Spleen (tissue), 11 donors: ENCODE results near the gene LRIG3. TPM values are rescaled to one million over a fixed set of nuclear protein-coding genes. Genes with fewer than 3 reads are reported as not detected.

Experiments
- DNase-seq: peaks from one replicate; pipeline ENCODE4 v3.0.0-alpha.2; 2020
- H3K27ac ChIP-seq, 8 donors: fragments of 200-600 bp; sonication (generic) in 7 of 8; 1 replicate in 4 of 8; 2 replicates in 4 of 8; pipeline versions ENCODE4 v1.5.0 to v1.8.0; 2016 to 2021; ENCODE audit warnings: inconsistent platforms in 4 of 8, mild to moderate bottlenecking in 4 of 8, moderate library complexity in 1 of 8
- H3K27me3 ChIP-seq, 7 donors: fragments of 200-600 bp; sonication (generic) in 6 of 7; replicated peaks in 1 of 7; 1 replicate in 4 of 7; 2 replicates in 3 of 7; pipeline versions ENCODE4 v1.5.0 to v1.8.0; 2016 to 2021; ENCODE audit warnings: inconsistent platforms in 3 of 7, mild to moderate bottlenecking in 1 of 7
- H3K36me3 ChIP-seq, 6 donors: fragments of 200-600 bp; sonication (generic) in 5 of 6; 1 replicate in 4 of 6; 2 replicates in 2 of 6; pipeline versions ENCODE4 v1.5.0 to v1.8.0; 2016 to 2021; ENCODE audit warnings: inconsistent platforms in 2 of 6
- H3K4me1 ChIP-seq, 6 donors: fragments of 200-600 bp; sonication (generic) in 5 of 6; 1 replicate in 3 of 6; 2 replicates in 3 of 6; pipeline versions ENCODE4 v1.5.0 to v1.8.0; 2016 to 2021; ENCODE audit warnings: inconsistent platforms in 3 of 6
- H3K4me3 ChIP-seq, 8 donors: fragments of 200-600 bp; sonication (generic) in 7 of 8; 1 replicate in 4 of 8; 2 replicates in 4 of 8; pipeline versions ENCODE4 v1.5.0 to v1.8.0; 2016 to 2021; ENCODE audit warnings: inconsistent platforms in 4 of 8, mild to moderate bottlenecking in 4 of 8, moderate library complexity in 2 of 8
- H3K9me3 ChIP-seq, 8 donors: fragments of 200-600 bp; sonication (generic) in 7 of 8; 1 replicate in 4 of 8; 2 replicates in 4 of 8; pipeline versions ENCODE4 v1.5.0 to v1.8.0; 2016 to 2021; ENCODE audit warnings: inconsistent platforms in 4 of 8
- POLR2A ChIP-seq, 3 donors: fragments of 450-650 bp; IDR thresholded peaks; one replicate each; pipeline ENCODE4 v1.5.1; 2017; ENCODE audit warnings: antibody characterized with exemption in 3 of 3, mild to moderate bottlenecking in 1 of 3
- POLR2AphosphoS5 ChIP-seq, 3 donors: sonication (generic); formaldehyde crosslinking; IDR thresholded peaks; one replicate each; pipeline ENCODE4 v1.5.1; 2017; ENCODE audit warnings: antibody characterized with exemption in 3 of 3
- WGBS, 5 donors: extraction: QIAGEN DNeasy Blood & Tissue Kit in 3 of 5; methylation state at CpG; one replicate each; pipeline versions ENCODE4 v1.1.5 to v1.1.7; 2013 to 2018; 5-methylcytosine and 5-hydroxymethylcytosine counted together
- intact Hi-C: fragments of 100-400 bp; cut with DNase I; formaldehyde crosslinking; loops from one replicate; pipeline ENCODE4 v1.15.0; 2023; ENCODE audit warnings: low total_unique reads
- polyA plus RNA-seq, 3 donors: library from polyadenylated mRNA; stranded (reverse); fragments of 200-250 nt; gene quantifications; one replicate each; pipeline ENCODE4 v1.2.1, GENCODE V29; 2013
- total RNA-seq, 7 donors: library from RNA; depleted of rRNA in 3 of 7; stranded (reverse); fragments of >200 nt in 3 of 7; fragmentation: NEBNext Ultra II Directional in 4 of 7; extraction: Animal tissue kit (Norgen Biotek cat#: 25700) in 4 of 7; gene quantifications; one replicate each; pipeline versions ENCODE4 v1.1.0 to v1.2.1, GENCODE V29; 2016 to 2021
- TF ChIP-seq, protein P1 (sequence below), 11 experiments: fragments of 200-600 bp in 7 of 11; fragments of 450-650 bp in 4 of 11; sonication (generic) in 4 of 11; IDR thresholded peaks in 8 of 11; conservative IDR thresholded peaks in 3 of 11; 1 replicate in 7 of 11; 2 replicates in 4 of 11; pipeline versions ENCODE4 v1.4.0 to v1.8.0; 2016 to 2021; ENCODE audit warnings: antibody characterized with exemption in 11 of 11, inconsistent platforms in 4 of 11, mild to moderate bottlenecking in 1 of 11
- donor health status: healthy with polysubstance abuse.
- donor health status: DM: no; HTN: no; CAD: no; lungs with moderate emphysema.
- donor health status: DM: no; HTN: no; CAD: no.
- donor health status: Bipolar disorder and iron deficiency.
- donor health status: healthy.
- donor health status: DM: no; HTN: no; CAD: no.
- donor health status: DM: yes; HTN: yes; CAD: no.

LRIG3 gene
- total and polyA plus RNA-seq, 10 donors, result 1.3 to 110 (median 23.7) TPM

DNA sequence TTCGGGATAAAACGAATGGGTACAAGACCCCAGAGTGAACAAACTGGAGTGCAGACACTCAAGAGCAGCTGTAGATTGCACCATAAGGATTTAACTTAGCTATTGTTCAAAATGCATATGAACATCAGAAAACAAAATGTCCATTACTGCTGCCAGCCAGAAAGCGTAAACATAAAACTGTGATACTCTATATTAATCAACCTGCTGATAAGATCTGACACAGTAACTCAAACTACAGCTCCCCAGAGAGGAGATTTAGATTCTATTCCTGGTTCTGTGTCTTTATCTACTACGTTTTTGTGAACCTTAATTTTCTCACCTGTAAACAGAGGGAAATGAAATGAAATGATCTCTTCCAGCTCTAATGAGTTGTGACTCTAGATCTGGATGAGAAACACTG lies 22.3 kb downstream of the LRIG3 start:
- no peak overlapping the region for H3K27ac ChIP-seq
- DNase-seq, result no peak
- H3K27me3 ChIP-seq, result no peaks in the 10 kb centered on the region
- TF ChIP-seq POLR2A (IDR thresholded peaks at IDR 0.05), result no peak
- no peak for TF ChIP-seq POLR2AphosphoS5 (IDR thresholded peaks at IDR 0.05)
- TF ChIP-seq, protein P1, sequence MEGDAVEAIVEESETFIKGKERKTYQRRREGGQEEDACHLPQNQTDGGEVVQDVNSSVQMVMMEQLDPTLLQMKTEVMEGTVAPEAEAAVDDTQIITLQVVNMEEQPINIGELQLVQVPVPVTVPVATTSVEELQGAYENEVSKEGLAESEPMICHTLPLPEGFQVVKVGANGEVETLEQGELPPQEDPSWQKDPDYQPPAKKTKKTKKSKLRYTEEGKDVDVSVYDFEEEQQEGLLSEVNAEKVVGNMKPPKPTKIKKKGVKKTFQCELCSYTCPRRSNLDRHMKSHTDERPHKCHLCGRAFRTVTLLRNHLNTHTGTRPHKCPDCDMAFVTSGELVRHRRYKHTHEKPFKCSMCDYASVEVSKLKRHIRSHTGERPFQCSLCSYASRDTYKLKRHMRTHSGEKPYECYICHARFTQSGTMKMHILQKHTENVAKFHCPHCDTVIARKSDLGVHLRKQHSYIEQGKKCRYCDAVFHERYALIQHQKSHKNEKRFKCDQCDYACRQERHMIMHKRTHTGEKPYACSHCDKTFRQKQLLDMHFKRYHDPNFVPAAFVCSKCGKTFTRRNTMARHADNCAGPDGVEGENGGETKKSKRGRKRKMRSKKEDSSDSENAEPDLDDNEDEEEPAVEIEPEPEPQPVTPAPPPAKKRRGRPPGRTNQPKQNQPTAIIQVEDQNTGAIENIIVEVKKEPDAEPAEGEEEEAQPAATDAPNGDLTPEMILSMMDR (IDR thresholded peaks at IDR 0.05 in 8 of 11, conservative IDR thresholded peaks at IDR 0.05 in 3 of 11), result no peak
- no peaks in the 10 kb centered on the region for H3K9me3 ChIP-seq
- no peak overlapping the region for H3K4me3 ChIP-seq
- peaks cover 0 to 4% (median 0%) of the 10 kb centered on the region in 6 donors for H3K4me1 ChIP-seq
- intact Hi-C loops, result no loop called here
- WGBS, 5 donors, result 60 to 73% (median 70%) methylated on average over 4 of the region's 4 CpGs
- H3K36me3 ChIP-seq, result no peaks in the 10 kb centered on the region

DNA sequence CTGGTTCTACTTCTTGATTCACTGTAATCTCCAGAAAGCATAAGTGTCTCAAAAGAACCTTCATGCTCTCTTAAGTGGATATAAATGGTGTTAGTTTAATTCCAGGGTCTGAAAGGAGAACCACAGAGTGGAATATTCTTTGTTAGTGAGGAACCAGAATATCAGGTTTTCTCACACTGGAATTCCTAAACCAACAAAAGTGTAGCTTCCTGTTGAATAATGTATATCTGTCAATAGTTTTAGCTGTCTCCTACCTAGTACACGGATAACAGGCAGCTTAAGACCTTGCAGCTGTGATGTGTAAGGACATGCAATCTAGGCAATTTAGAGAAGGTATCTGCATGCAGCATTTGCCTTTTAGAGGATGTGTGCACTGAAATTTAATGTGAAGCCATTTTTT lies 24.0 kb downstream of the LRIG3 start:
- DNase-seq, result no peak
- TF ChIP-seq, protein P1 (IDR thresholded peaks at IDR 0.05 in 8 of 11, conservative IDR thresholded peaks at IDR 0.05 in 3 of 11), result no peak
- TF ChIP-seq POLR2AphosphoS5 (IDR thresholded peaks at IDR 0.05), result no peak
- no peak for TF ChIP-seq POLR2A (IDR thresholded peaks at IDR 0.05)
- Histone ChIP-seq H3K9me3 (no peaks in the 10 kb centered on the region), H3K4me3 (no peak overlapping the region), H3K4me1 (peaks cover 0 to 4% (median 0%) of the 10 kb centered on the region in 6 donors), H3K27me3 (no peaks in the 10 kb centered on the region), H3K27ac (peak overlapping the region in 1 of 8 donors; percentile 48), H3K36me3 (no peaks in the 10 kb centered on the region)
- WGBS, 5 donors, result 50 to 71% (median 63%) methylated on average over 1 of the region's 1 CpG
- intact Hi-C loops, result no loop called here

DNA sequence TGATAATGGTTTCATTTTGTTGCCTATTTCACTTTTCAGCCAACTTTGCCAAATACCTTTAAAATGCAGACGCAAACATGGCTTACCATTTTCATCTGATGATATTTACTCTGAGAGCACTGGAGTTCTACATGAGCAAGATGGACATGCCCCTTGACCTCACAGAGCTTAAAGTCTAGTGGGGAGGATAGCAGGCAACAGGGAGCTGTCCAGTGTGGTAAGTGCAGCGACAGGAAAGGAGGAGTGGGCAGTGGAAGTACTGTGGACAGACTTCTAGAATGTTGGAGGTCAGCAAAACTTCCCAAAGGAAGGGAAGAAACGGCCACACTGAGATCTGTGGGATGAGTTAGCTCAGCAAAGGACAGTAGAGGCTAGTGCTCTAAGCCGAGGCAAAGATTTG lies 25.3 kb downstream of the LRIG3 start:
- H3K4me1 ChIP-seq, result peaks cover 0 to 4% (median 0%) of the 10 kb centered on the region in 6 donors
- H3K36me3 ChIP-seq, result no peaks in the 10 kb centered on the region
- no peak for TF ChIP-seq POLR2AphosphoS5 (IDR thresholded peaks at IDR 0.05)
- TF ChIP-seq, protein P1 (IDR thresholded peaks at IDR 0.05 in 8 of 11, conservative IDR thresholded peaks at IDR 0.05 in 3 of 11), result no peak
- TF ChIP-seq POLR2A (IDR thresholded peaks at IDR 0.05), result no peak
- no peak for DNase-seq
- WGBS, 5 donors, result 63 to 78% (median 65%) methylated on average over 4 of the region's 4 CpGs
- no peaks in the 10 kb centered on the region for H3K9me3 ChIP-seq
- H3K27ac ChIP-seq, result peak overlapping the region in 6 of 8 donors; percentile 14 to 48 (median 38)
- intact Hi-C loops, result no loop called here
- no peak overlapping the region for H3K4me3 ChIP-seq
- H3K27me3 ChIP-seq, result no peaks in the 10 kb centered on the region

DNA sequence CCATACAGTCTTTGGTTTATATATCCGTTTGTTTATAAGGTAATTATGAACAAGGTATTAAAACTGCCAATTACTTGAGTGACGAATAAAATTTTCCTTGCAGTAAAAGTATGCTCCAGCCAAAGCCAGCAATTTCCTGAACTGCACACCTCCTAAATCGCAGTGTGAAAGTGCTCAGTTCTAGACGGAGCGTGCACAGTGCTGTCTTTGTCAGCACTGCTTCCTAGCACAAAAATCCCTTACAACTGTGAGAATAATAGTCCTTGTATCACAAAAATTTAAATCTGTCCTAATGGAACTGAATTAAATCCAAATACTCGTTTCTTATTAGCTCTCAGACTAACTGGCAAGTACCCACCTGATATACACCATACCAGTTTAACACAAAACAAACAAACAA lies 26.3 kb downstream of the LRIG3 start:
- WGBS, 5 donors, result 66 to 78% (median 72%) methylated on average over 6 of the region's 6 CpGs
- TF ChIP-seq, protein P1 (IDR thresholded peaks at IDR 0.05 in 8 of 11, conservative IDR thresholded peaks at IDR 0.05 in 3 of 11), result no peak
- TF ChIP-seq POLR2AphosphoS5 (IDR thresholded peaks at IDR 0.05) (no peak), POLR2A (IDR thresholded peaks at IDR 0.05) (no peak)
- intact Hi-C loops, result no loop called here

More for the DNA sequence above, 26.3 kb downstream of the LRIG3 start:
- Histone ChIP-seq H3K9me3 (no peaks in the 10 kb centered on the region), H3K27me3 (no peaks in the 10 kb centered on the region), H3K4me1 (peaks cover 0 to 4% (median 0%) of the 10 kb centered on the region in 6 donors), H3K4me3 (no peak overlapping the region), H3K27ac (peak overlapping the region in 5 of 8 donors; percentile 30 to 48 (median 40)), H3K36me3 (peaks cover 0 to 9% (median 0%) of the 10 kb centered on the region in 6 donors)
- DNase-seq, result no peak
